Fibroblast of the aortic adventitia (primary cell): ENCODE results near the gene MYH10. TPM values are rescaled to one million over a fixed set of nuclear protein-coding genes. Genes with fewer than 3 reads are reported as not detected.

ENCODE experiments used
- DNase-seq: peaks from one replicate; pipeline ENCODE4 v3.0.0-alpha.2; 2010; ENCODE audit warnings: low read depth
- H3K4me3 ChIP-seq: 2 replicates; pipeline ENCODE4 v1.5.1; 2011; ENCODE audit warnings: low read depth, mild to moderate bottlenecking, control low read depth, low read length, moderate library complexity
- total RNA-seq: library from RNA; depleted of rRNA; stranded (reverse); fragments of >200 nt; gene quantifications from 2 replicates; pipeline ENCODE4 v1.2.3, GENCODE V29; 2012; ENCODE audit warnings: low replicate concordance
- TF ChIP-seq, protein P1 (sequence below): IDR thresholded peaks from 2 replicates; pipeline ENCODE4 v1.5.1; 2011; ENCODE audit warnings: mild to moderate bottlenecking, low read length, control low read depth, inconsistent platforms; ENCODE audit not compliant: insufficient read depth

MYH10 gene
- total RNA-seq, 1 donor: 85.7 TPM

GRCh38 chr17:8628172-8628571, 2.4 kb downstream of the MYH10 start:
- H3K4me3 ChIP-seq: peak overlapping the region; percentile 95
- TF ChIP-seq, protein P1, sequence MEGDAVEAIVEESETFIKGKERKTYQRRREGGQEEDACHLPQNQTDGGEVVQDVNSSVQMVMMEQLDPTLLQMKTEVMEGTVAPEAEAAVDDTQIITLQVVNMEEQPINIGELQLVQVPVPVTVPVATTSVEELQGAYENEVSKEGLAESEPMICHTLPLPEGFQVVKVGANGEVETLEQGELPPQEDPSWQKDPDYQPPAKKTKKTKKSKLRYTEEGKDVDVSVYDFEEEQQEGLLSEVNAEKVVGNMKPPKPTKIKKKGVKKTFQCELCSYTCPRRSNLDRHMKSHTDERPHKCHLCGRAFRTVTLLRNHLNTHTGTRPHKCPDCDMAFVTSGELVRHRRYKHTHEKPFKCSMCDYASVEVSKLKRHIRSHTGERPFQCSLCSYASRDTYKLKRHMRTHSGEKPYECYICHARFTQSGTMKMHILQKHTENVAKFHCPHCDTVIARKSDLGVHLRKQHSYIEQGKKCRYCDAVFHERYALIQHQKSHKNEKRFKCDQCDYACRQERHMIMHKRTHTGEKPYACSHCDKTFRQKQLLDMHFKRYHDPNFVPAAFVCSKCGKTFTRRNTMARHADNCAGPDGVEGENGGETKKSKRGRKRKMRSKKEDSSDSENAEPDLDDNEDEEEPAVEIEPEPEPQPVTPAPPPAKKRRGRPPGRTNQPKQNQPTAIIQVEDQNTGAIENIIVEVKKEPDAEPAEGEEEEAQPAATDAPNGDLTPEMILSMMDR: no peak
- no peak for DNase-seq

- DNase-seq: peak; percentile 53
- TF ChIP-seq, protein P1: no peak
- no peak overlapping the region for H3K4me3 ChIP-seq
Measured at GRCh38 chr17:8623591-8623990, 6.9 kb downstream of the MYH10 start.

DNA sequence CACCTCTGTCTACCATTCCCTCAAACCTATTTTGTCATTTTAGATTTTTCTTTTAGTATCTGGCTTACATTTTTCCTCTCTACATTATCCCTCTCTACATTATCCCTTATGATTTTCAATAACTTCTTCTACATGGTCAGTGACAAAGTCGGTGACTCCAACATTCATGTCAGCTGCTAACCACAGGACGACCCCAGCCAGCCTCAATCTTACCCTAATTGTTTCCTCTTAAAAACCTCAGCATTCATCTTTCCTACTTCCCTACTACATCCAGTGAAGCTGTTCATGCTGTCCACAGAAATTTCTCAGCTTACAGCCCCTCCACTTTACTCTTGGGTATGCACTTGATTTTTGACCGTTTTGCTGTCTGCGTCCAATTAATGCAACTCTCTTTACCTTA, 8.3 kb downstream of the MYH10 start:
- DNase-seq: no peak
- no peak overlapping the region for H3K4me3 ChIP-seq
- TF ChIP-seq, protein P1: no peak

- TF ChIP-seq, protein P1: no peak
Measured at GRCh38 chr17:8621585-8621984, 8.9 kb downstream of the MYH10 start.

DNA sequence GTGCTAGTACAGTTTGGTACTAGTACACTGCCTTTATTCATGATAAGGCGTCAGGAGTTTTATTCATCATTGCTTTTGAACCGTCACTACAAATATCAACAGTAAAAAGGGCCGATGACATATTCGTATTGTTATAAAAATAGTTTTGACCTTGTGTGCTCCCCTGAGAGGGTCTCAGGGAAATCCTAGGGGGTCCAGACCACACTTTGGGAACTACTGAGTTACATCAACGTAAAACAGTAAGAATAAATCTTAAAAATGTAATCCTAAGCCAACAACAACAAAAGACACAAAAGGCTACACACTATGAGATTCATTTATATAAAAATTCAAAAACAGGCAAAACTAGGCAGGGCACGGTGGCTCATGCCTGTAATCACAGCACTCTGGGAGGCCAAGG, 11.2 kb downstream of the MYH10 start:
- TF ChIP-seq, protein P1: no peak
- no peak overlapping the region for H3K4me3 ChIP-seq
- no peak for DNase-seq

More at GRCh38 chr17:8621585-8621984, 8.9 kb downstream of the MYH10 start:
- DNase-seq: peak; percentile 63
- H3K4me3 ChIP-seq: peak overlapping the region; percentile 23

- DNase-seq: no peak
- TF ChIP-seq, protein P1: no peak
- H3K4me3 ChIP-seq: no peak overlapping the region
Measured at GRCh38 chr17:8618825-8619224, 11.7 kb downstream of the MYH10 start.

DNA sequence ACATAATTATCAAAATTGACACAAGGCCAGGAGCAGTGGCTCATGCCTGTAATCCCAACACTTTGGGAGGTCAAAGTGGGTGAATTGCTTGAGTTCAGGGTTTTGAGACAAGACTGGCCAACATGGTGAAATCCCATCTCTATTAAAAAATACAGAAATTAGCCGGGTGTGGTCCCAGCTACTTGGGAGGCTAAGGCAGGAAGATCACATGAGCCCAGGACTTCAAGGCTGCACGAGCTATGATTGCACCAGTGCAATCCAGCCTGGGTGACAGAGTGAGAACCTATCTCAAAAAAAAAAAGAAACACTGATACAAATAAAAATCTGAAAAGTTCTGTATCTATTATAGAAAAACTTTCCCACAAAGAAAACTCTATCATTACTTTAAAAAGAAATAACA, 15.5 kb downstream of the MYH10 start:
- no peak for DNase-seq
- H3K4me3 ChIP-seq: no peak overlapping the region
- TF ChIP-seq, protein P1: no peak
